GM23248 (cell line): ENCODE results near the gene SMARCAL1.

Experiments used
- EZH2 ChIP-seq: fragments of 200-600 bp; sonication (generic); IDR thresholded peaks from 2 replicates; pipeline ENCODE4 v1.6.1; 2018; ENCODE audit warnings: antibody characterized with exemption, mild to moderate bottlenecking; ENCODE audit not compliant: insufficient read depth, poor library complexity, severe bottlenecking
- EZH2phosphoT487 ChIP-seq: fragments of 200-600 bp; sonication (generic); IDR thresholded peaks from 2 replicates; pipeline ENCODE4 v1.6.1; 2018; ENCODE audit warnings: antibody characterized with exemption, moderate library complexity, mild to moderate bottlenecking, low read depth; ENCODE audit not compliant: insufficient read depth

DNA sequence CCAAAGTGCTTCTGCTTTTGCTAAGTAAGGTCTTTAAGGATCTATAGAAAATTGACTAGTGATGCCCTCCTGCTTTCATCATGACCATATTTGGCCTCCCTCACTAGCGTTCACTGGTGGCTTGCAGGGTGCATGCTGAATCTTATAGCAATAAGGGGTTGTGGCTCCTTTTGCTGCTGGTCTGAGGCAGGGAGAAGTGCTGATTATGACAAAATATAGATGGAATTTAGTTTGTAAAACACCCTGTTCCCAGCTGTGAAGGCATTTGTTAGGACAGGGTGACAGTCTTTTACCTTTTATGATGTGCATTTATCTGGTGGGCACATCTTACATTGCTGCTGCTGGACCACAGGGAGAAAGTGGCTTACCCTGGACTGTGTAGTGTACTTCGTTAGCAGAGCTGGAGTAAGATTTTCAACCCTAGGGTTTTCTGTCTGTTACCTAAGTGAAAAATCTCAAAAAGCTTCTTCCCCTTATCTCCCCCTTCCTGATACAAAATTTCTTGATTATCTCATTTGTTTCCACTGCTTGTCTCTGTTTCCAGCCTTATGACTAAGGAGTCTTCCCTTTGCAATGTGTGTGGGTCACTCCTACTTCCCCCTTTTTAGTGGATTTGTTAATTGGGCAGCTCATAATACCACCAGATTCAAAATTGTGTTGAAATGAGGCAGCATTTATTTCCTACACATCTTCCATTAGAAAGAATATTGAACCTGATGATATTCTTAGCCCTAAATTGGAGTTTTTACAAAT lies 65.2 kb downstream of the SMARCAL1 start:
- TF ChIP-seq EZH2phosphoT487, result no peak
- no peak for TF ChIP-seq EZH2
